WTC11 (cell line): ENCODE measurements around the gene LATS2. TPM values are rescaled to one million over a fixed set of nuclear protein-coding genes. Genes with fewer than 3 reads are reported as not detected.
A peak's percentile ranks its signal among the peaks of the same experiment; 100 is the strongest.

Experiments used
- ATAC-seq: fragments of 200-7000 bp; cut with Tn5 transposase; 2 replicates; pipeline ENCODE4 v1.10.0; 2021; ENCODE audit warnings: mild to moderate bottlenecking, moderate library complexity
- CTCF ChIA-PET: fragments of 300-600 bp; sonication (Branson Sonifier 250); formaldehyde crosslinking; loops from one replicate; lab custom pipeline; 2021; ENCODE audit warnings: antibody characterized with exemption; lab: Charles Lee
- POLR2A ChIA-PET: fragments of 350-600 bp; sonication (Branson Sonifier 250); formaldehyde crosslinking; loops from one replicate; lab custom pipeline; 2021; ENCODE audit warnings: antibody characterized with exemption; lab: Charles Lee
- DNase-seq: peaks from one replicate; pipeline ENCODE4 v3.0.0; 2021; ENCODE audit warnings: low spot score
- H3K27ac Mint-ChIP-seq: 2 replicates; pipeline ENCODE4 v1.8.0; 2021; ENCODE audit warnings: mixed read lengths
- H3K27me3 Mint-ChIP-seq: 2 replicates; pipeline ENCODE4 v1.8.0; 2021; ENCODE audit warnings: low read depth, mild to moderate bottlenecking, moderate library complexity, mixed read lengths
- H3K36me3 Mint-ChIP-seq: 2 replicates; pipeline ENCODE4 v1.8.0; 2021; ENCODE audit warnings: mixed read lengths
- H3K4me1 Mint-ChIP-seq: 2 replicates; pipeline ENCODE4 v1.8.0; 2022; ENCODE audit warnings: mixed read lengths
- H3K4me3 Mint-ChIP-seq: 2 replicates; pipeline ENCODE4 v1.8.0; 2021; ENCODE audit warnings: mild to moderate bottlenecking, moderate library complexity, mixed read lengths
- H3K9me3 Mint-ChIP-seq: 2 replicates; pipeline ENCODE4 v1.8.0; 2021; ENCODE audit warnings: mixed read lengths
- ATF1 ChIP-seq: sonication (generic); formaldehyde crosslinking; IDR thresholded peaks from 2 replicates; pipeline ENCODE4 v1.8.1; 2023; ENCODE audit warnings: mild to moderate bottlenecking, moderate library complexity, missing genetic modification reagents
- FOXP1 ChIP-seq: sonication (generic); formaldehyde crosslinking; IDR thresholded peaks from 2 replicates; pipeline ENCODE4 v1.8.0; 2022; ENCODE audit warnings: missing genetic modification reagents, mild to moderate bottlenecking, moderate library complexity, borderline replicate concordance
- HMGA2 ChIP-seq: fragments of 250-450 bp; sonication (Bioruptor Pico); IDR thresholded peaks from 2 replicates; pipeline ENCODE4 v1.4.0; 2021; ENCODE audit warnings: mild to moderate bottlenecking, moderate library complexity
- MYBL2 ChIP-seq: sonication (generic); formaldehyde crosslinking; IDR thresholded peaks from 2 replicates; pipeline ENCODE4 v1.8.1; 2023; ENCODE audit warnings: mild to moderate bottlenecking, moderate library complexity, missing genetic modification reagents
- NR1H2 ChIP-seq: sonication (generic); formaldehyde crosslinking; IDR thresholded peaks from 2 replicates; pipeline ENCODE4 v1.9.0; 2021; ENCODE audit warnings: mild to moderate bottlenecking, moderate library complexity, missing genetic modification reagents
- OVOL2 ChIP-seq: fragments of 250-450 bp; sonication (Bioruptor Pico); IDR thresholded peaks from 2 replicates; pipeline ENCODE4 v1.9.0; 2021; ENCODE audit warnings: mild to moderate bottlenecking, borderline replicate concordance
- SMAD3 ChIP-seq: sonication (generic); formaldehyde crosslinking; IDR thresholded peaks from 2 replicates; pipeline ENCODE4 v1.8.0; 2022; ENCODE audit warnings: missing genetic modification reagents, mild to moderate bottlenecking, borderline replicate concordance
- ZNF396 ChIP-seq: fragments of 250-450 bp; sonication (Bioruptor Pico); IDR thresholded peaks from 2 replicates; pipeline ENCODE4 v1.8.0; 2021; ENCODE audit warnings: mild to moderate bottlenecking, moderate library complexity, borderline replicate concordance
- total RNA-seq: library from RNA; stranded (reverse); gene quantifications from 3 replicates; pipeline ENCODE4 v1.2.3, GENCODE V29; 2021
- TF ChIP-seq, protein P1 (sequence below): sonication (generic); formaldehyde crosslinking; IDR thresholded peaks from 2 replicates; pipeline ENCODE4 v1.8.1; 2022; ENCODE audit warnings: low read depth, mild to moderate bottlenecking, moderate library complexity, missing genetic modification reagents, borderline replicate concordance
- TF ChIP-seq, protein P2 (sequence below): fragments of 250-450 bp; sonication (Bioruptor Pico); conservative IDR thresholded peaks from 2 replicates; pipeline ENCODE4 v1.9.0; 2021; ENCODE audit warnings: mild to moderate bottlenecking
- TF ChIP-seq, protein P3 (sequence below): fragments of 250-450 bp; sonication (Bioruptor Pico); IDR thresholded peaks from 2 replicates; pipeline ENCODE4 v1.9.0; 2021; ENCODE audit warnings: mild to moderate bottlenecking, borderline replicate concordance
- TF ChIP-seq, protein P4 (sequence below): sonication (generic); formaldehyde crosslinking; IDR thresholded peaks from 2 replicates; pipeline ENCODE4 v1.8.0; 2022; ENCODE audit warnings: mild to moderate bottlenecking, missing genetic modification reagents
- TF ChIP-seq, protein P5 (sequence below): sonication (generic); formaldehyde crosslinking; IDR thresholded peaks from 2 replicates; pipeline ENCODE4 v1.8.1; 2023; ENCODE audit warnings: mild to moderate bottlenecking, missing genetic modification reagents
- TF ChIP-seq, protein P6 (sequence below): fragments of 250-450 bp; sonication (Bioruptor Pico); IDR thresholded peaks from 2 replicates; pipeline ENCODE4 v1.9.0; 2021; ENCODE audit warnings: mild to moderate bottlenecking
- TF ChIP-seq, protein P7 (sequence below): sonication (generic); formaldehyde crosslinking; IDR thresholded peaks from 2 replicates; pipeline ENCODE4 v1.8.1; 2022; ENCODE audit warnings: low read depth, missing genetic modification reagents, borderline replicate concordance
- TF ChIP-seq, protein P8 (sequence below): fragments of 200-600 bp; IDR thresholded peaks from 2 replicates; pipeline ENCODE4 v1.8.0; 2022; ENCODE audit warnings: antibody characterized with exemption
- TF ChIP-seq, protein P9 (sequence below): sonication (generic); formaldehyde crosslinking; IDR thresholded peaks from 2 replicates; pipeline ENCODE4 v1.8.0; 2022; ENCODE audit warnings: mild to moderate bottlenecking, missing genetic modification reagents

Gene LATS2
- total RNA-seq, 1 experiment from 2014 or later = 28.9 TPM

DNA sequence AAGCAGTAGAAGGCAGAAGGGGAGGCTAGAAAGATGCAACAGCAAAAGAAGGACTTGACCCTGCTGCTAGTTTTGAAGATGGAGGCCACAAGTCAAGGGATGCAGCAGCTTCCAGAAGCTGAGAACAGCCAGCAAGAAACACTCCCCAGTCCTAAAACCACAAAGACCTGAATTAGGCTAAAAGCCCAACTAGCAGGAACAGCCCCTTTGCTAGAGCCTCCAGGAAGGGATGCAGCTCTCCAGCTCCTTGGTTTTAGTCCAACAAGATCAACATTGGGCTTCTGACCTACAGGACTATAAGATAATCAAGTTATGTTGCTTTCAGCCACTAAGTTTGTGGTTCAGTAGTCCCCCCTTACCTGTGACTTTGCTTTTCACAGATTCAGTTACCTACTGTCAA is 10.5 kb upstream of the LATS2 start (continued):
- TF ChIP-seq, protein P1, sequence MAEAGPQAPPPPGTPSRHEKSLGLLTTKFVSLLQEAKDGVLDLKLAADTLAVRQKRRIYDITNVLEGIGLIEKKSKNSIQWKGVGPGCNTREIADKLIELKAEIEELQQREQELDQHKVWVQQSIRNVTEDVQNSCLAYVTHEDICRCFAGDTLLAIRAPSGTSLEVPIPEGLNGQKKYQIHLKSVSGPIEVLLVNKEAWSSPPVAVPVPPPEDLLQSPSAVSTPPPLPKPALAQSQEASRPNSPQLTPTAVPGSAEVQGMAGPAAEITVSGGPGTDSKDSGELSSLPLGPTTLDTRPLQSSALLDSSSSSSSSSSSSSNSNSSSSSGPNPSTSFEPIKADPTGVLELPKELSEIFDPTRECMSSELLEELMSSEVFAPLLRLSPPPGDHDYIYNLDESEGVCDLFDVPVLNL = no peak
- TF ChIP-seq, protein P2, sequence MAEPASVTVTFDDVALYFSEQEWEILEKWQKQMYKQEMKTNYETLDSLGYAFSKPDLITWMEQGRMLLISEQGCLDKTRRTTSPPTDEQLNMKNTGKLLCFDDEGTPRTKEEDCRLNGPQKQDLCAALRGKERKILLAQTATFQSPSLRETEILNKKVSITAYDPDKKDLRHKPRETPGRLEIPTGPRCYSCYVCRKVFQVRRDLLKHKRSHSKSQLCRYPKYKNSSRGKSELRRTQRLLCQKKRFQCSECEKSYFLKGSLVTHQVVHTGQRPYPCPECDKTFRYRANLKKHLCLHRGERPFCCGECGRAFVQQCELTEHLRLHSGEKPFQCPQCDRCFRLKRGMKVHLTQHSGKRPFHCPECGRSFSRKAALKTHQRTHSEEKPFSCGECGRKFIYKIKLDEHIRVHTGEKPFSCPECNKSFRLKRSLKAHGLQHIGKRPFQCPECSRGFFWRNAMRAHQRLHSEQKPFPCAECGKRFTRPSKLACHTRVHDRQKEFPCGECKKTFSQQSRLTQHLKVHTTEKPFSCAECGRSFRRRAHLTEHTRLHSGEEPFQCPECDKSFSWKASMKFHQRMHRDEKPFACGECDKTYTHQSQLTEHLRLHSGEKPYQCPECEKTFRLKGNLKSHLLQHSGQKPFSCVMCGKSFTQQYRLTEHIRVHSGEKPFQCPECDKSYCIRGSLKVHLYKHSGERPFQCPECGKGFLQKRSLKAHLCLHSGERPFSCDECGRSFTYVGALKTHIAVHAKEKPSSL (CRISPR knock-in tag) = no peak
- TF ChIP-seq, all 79 proteins: peak for 0

DNA sequence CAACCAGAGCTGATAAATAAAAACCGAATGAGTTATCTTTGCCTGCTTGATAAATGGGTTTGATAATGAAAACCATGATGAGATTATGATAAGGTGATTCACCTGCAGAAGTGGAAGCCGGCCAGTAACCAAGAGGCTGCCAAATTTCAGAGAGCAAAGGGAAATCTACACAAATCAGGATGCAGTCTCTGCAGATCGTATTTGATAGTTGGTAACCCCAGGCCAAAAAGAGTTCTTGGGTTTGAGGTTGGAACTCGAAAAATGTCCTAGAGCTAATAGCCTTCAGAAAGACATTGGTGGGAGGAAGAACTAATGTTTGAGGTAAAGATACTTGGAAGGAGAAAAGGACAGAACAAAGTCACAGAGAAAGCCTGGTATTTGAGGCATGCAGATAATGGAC is 9.6 kb upstream of the LATS2 start:
- Mint-ChIP-seq H3K27me3 (peaks cover 2% of the 10 kb centered on the region; the same call in 1 of the 2 replicates), H3K4me1 (peaks cover 19% of the 10 kb centered on the region), H3K9me3 (no peaks in the 10 kb centered on the region), H3K4me3 (no peak overlapping the region), H3K27ac (peak overlapping the region; percentile 25; the same call in 1 of the 2 replicates), H3K36me3 (no peaks in the 10 kb centered on the region)
- DNase-seq = no peak
- ATAC-seq = no peak
- CTCF ChIA-PET = interaction anchor here (0.7 kb wide), 1 partner anchor 65 kb away, joined by 3 read pairs; no protein-coding TSS in a partner anchor
- POLR2A ChIA-PET = interaction anchor here (0.8 to 1.1 kb wide), 2 partner anchors 9 to 10 kb away, joined by 3 to 5 read pairs; partner anchors contain the start of gene LATS2
- TF ChIP-seq, protein P3, sequence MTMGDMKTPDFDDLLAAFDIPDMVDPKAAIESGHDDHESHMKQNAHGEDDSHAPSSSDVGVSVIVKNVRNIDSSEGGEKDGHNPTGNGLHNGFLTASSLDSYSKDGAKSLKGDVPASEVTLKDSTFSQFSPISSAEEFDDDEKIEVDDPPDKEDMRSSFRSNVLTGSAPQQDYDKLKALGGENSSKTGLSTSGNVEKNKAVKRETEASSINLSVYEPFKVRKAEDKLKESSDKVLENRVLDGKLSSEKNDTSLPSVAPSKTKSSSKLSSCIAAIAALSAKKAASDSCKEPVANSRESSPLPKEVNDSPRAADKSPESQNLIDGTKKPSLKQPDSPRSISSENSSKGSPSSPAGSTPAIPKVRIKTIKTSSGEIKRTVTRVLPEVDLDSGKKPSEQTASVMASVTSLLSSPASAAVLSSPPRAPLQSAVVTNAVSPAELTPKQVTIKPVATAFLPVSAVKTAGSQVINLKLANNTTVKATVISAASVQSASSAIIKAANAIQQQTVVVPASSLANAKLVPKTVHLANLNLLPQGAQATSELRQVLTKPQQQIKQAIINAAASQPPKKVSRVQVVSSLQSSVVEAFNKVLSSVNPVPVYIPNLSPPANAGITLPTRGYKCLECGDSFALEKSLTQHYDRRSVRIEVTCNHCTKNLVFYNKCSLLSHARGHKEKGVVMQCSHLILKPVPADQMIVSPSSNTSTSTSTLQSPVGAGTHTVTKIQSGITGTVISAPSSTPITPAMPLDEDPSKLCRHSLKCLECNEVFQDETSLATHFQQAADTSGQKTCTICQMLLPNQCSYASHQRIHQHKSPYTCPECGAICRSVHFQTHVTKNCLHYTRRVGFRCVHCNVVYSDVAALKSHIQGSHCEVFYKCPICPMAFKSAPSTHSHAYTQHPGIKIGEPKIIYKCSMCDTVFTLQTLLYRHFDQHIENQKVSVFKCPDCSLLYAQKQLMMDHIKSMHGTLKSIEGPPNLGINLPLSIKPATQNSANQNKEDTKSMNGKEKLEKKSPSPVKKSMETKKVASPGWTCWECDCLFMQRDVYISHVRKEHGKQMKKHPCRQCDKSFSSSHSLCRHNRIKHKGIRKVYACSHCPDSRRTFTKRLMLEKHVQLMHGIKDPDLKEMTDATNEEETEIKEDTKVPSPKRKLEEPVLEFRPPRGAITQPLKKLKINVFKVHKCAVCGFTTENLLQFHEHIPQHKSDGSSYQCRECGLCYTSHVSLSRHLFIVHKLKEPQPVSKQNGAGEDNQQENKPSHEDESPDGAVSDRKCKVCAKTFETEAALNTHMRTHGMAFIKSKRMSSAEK (CRISPR knock-in tag) = no peak
- TF ChIP-seq, protein P4, sequence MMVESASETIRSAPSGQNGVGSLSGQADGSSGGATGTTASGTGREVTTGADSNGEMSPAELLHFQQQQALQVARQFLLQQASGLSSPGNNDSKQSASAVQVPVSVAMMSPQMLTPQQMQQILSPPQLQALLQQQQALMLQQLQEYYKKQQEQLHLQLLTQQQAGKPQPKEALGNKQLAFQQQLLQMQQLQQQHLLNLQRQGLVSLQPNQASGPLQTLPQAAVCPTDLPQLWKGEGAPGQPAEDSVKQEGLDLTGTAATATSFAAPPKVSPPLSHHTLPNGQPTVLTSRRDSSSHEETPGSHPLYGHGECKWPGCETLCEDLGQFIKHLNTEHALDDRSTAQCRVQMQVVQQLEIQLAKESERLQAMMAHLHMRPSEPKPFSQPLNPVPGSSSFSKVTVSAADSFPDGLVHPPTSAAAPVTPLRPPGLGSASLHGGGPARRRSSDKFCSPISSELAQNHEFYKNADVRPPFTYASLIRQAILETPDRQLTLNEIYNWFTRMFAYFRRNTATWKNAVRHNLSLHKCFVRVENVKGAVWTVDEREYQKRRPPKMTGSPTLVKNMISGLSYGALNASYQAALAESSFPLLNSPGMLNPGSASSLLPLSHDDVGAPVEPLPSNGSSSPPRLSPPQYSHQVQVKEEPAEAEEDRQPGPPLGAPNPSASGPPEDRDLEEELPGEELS = no peak
- TF ChIP-seq NR1H2 (no peak), MYBL2 (CRISPR knock-in tag) (no peak), HMGA2 (CRISPR knock-in tag) (no peak), ZNF396 (no peak), OVOL2 (CRISPR knock-in tag) (no peak), FOXP1 (CRISPR knock-in tag) (no peak), ATF1 (no peak), SMAD3 (CRISPR knock-in tag) (no peak)
- TF ChIP-seq, protein P5, sequence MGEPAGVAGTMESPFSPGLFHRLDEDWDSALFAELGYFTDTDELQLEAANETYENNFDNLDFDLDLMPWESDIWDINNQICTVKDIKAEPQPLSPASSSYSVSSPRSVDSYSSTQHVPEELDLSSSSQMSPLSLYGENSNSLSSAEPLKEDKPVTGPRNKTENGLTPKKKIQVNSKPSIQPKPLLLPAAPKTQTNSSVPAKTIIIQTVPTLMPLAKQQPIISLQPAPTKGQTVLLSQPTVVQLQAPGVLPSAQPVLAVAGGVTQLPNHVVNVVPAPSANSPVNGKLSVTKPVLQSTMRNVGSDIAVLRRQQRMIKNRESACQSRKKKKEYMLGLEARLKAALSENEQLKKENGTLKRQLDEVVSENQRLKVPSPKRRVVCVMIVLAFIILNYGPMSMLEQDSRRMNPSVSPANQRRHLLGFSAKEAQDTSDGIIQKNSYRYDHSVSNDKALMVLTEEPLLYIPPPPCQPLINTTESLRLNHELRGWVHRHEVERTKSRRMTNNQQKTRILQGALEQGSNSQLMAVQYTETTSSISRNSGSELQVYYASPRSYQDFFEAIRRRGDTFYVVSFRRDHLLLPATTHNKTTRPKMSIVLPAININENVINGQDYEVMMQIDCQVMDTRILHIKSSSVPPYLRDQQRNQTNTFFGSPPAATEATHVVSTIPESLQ (CRISPR knock-in tag) = no peak
- TF ChIP-seq, protein P6, sequence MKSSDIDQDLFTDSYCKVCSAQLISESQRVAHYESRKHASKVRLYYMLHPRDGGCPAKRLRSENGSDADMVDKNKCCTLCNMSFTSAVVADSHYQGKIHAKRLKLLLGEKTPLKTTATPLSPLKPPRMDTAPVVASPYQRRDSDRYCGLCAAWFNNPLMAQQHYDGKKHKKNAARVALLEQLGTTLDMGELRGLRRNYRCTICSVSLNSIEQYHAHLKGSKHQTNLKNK (CRISPR knock-in tag) = no peak
- TF ChIP-seq, protein P7, sequence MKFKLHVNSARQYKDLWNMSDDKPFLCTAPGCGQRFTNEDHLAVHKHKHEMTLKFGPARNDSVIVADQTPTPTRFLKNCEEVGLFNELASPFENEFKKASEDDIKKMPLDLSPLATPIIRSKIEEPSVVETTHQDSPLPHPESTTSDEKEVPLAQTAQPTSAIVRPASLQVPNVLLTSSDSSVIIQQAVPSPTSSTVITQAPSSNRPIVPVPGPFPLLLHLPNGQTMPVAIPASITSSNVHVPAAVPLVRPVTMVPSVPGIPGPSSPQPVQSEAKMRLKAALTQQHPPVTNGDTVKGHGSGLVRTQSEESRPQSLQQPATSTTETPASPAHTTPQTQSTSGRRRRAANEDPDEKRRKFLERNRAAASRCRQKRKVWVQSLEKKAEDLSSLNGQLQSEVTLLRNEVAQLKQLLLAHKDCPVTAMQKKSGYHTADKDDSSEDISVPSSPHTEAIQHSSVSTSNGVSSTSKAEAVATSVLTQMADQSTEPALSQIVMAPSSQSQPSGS (CRISPR knock-in tag) = no peak
- TF ChIP-seq, protein P8, sequence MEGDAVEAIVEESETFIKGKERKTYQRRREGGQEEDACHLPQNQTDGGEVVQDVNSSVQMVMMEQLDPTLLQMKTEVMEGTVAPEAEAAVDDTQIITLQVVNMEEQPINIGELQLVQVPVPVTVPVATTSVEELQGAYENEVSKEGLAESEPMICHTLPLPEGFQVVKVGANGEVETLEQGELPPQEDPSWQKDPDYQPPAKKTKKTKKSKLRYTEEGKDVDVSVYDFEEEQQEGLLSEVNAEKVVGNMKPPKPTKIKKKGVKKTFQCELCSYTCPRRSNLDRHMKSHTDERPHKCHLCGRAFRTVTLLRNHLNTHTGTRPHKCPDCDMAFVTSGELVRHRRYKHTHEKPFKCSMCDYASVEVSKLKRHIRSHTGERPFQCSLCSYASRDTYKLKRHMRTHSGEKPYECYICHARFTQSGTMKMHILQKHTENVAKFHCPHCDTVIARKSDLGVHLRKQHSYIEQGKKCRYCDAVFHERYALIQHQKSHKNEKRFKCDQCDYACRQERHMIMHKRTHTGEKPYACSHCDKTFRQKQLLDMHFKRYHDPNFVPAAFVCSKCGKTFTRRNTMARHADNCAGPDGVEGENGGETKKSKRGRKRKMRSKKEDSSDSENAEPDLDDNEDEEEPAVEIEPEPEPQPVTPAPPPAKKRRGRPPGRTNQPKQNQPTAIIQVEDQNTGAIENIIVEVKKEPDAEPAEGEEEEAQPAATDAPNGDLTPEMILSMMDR = no peak
- TF ChIP-seq, protein P9, sequence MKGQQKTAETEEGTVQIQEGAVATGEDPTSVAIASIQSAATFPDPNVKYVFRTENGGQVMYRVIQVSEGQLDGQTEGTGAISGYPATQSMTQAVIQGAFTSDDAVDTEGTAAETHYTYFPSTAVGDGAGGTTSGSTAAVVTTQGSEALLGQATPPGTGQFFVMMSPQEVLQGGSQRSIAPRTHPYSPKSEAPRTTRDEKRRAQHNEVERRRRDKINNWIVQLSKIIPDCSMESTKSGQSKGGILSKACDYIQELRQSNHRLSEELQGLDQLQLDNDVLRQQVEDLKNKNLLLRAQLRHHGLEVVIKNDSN (CRISPR knock-in tag) = no peak
